ENCODE measurements around the gene FGF19.

The FGF19 gene

GRCh38 chr11:69657911-69658625, 45.8 kb downstream of the FGF19 start:
- DNase-seq (ENCODE audit: insufficient read length, low spot score): no peak
- no peak for FAIRE-seq

GRCh38 chr11:69657456-69657910, 46.3 kb downstream of the FGF19 start:
- DNase-seq (ENCODE audit: insufficient read length, low spot score): no peak
- no peak for FAIRE-seq

GRCh38 chr11:69656536-69657455, 47.0 kb downstream of the FGF19 start:
- FAIRE-seq: no peak
- no peak for DNase-seq (ENCODE audit: insufficient read length, low spot score)

GRCh38 chr11:69655479-69656428, 48.1 kb downstream of the FGF19 start:
- DNase-seq (ENCODE audit: insufficient read length, low spot score) (no peak), FAIRE-seq (no peak)

GRCh38 chr11:69654660-69655478, 49.0 kb downstream of the FGF19 start:
- peak; percentile 38 for FAIRE-seq
- no peak for DNase-seq (ENCODE audit: insufficient read length, low spot score)

GRCh38 chr11:69654001-69654659, 49.7 kb downstream of the FGF19 start:
- DNase-seq (ENCODE audit: insufficient read length, low spot score): no peak
- no peak for FAIRE-seq

- no peak for FAIRE-seq
- no peak for DNase-seq (ENCODE audit: insufficient read length, low spot score)
Observed at GRCh38 chr11:69653406-69653960, 50.3 kb downstream of the FGF19 start.

GRCh38 chr11:69652999-69653398, 50.8 kb downstream of the FGF19 start:
- FAIRE-seq: no peak

GRCh38 chr11:69651834-69652620, 51.8 kb downstream of the FGF19 start:
- DNase-seq (ENCODE audit: insufficient read length, low spot score) (no peak), FAIRE-seq (no peak)

More at GRCh38 chr11:69652999-69653398, 50.8 kb downstream of the FGF19 start:
- no peak for DNase-seq (ENCODE audit: insufficient read length, low spot score)

GRCh38 chr11:69650832-69651344, 52.9 kb downstream of the FGF19 start:
- no peak for DNase-seq (ENCODE audit: insufficient read length, low spot score)
- no peak for FAIRE-seq

- FAIRE-seq: no peak
Observed at GRCh38 chr11:69650081-69650831, 53.6 kb downstream of the FGF19 start.

GRCh38 chr11:69649576-69649900, 54.3 kb downstream of the FGF19 start:
- DNase-seq (ENCODE audit: insufficient read length, low spot score) (no peak), FAIRE-seq (no peak)

More at GRCh38 chr11:69650081-69650831, 53.6 kb downstream of the FGF19 start:
- DNase-seq (ENCODE audit: insufficient read length, low spot score): no peak

GRCh38 chr11:69648679-69649575, 54.9 kb downstream of the FGF19 start:
- FAIRE-seq (no peak), DNase-seq (ENCODE audit: insufficient read length, low spot score) (no peak)
